ENCODE data around the gene SYCE3.

SYCE3 gene

GRCh38 chr22:50574383-50574755, 11.7 kb upstream of the SYCE3 start:
- DNase-seq: no peak

GRCh38 chr22:50573491-50574382, 11.0 kb upstream of the SYCE3 start:
- no peak for DNase-seq

GRCh38 chr22:50572965-50573364, 10.2 kb upstream of the SYCE3 start:
- no peak for DNase-seq

GRCh38 chr22:50571264-50572175, 8.8 kb upstream of the SYCE3 start:
- DNase-seq: no peak

DNA sequence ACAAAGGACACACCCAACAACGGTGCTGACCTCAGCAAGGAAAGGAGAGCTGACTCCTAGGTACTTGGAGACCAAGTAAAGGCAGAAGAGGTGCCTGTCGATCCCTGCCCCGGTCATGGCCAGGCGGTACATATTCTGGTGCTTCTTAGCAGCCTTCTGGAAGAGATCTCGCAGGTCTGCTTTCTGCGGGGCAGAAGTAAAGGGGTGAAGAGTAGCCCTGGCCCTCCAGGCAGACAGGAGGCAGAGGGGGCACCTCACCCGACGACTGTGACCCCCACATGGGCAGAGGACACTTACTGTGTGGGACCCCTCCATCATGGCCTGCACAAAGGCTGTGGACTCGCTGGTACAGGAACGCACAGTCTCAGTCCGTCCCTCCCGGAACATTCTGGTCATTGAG, 8.1 kb upstream of the SYCE3 start:
- no peak for DNase-seq

DNA sequence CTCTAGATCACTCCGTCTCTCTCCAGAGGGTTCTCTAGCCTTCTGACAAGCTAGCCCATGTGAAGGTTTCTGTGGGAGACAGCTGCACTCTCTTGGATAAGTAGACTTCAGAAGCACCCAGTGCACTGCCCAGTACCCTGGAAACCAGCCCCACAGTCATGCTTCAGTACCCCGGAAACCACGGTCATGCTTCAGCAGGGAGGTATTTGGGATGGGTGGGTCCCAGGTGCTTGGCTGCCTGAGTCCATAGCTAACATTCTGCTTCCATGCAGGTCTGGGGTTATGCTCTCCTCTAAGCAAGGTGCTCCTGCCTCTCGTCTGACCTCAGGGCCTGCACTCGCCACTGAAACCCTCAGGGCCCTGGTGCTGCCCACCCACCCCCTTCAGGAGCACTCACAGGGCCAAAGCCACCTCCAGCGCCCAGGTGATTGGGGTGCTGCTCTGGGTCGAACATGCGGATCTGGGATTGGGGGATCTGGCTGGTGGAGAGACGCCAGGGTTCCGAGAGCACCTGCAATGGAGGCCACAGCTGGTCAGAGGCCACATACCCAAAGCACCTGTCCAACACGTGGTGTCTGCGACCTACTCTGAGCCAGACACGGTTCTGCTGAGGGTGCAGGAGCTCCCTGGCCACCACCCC, 7.3 kb upstream of the SYCE3 start:
- no peak for DNase-seq

- no peak for DNase-seq
Observed at GRCh38 chr22:50569041-50569459, 6.3 kb upstream of the SYCE3 start.

- DNase-seq: no peak
Observed at GRCh38 chr22:50568626-50569025, 5.9 kb upstream of the SYCE3 start.

DNA sequence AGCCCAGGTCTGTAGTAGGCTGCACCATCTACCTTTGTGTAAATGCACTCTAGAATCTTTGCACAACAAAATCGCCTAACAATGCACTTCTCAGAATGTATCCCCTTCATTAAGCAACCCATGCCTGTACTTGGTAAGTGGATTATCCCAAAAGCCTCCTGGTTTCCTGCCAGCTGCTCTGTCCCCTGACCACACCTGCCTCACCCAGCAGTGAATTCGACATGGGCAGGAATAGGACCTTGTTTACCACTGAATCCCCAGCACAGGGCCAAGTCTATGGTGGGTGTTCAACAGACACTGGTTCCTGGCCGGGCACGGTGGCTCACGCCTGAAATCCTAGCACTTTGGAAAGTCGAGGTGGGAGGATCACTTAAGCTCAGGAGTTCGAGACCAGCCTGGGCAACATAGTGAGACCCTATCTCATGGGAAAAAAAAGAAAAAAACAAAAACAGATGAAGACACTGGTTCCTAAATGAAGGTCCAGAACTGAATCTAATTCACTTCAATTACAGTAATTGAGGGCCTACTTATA, 5.1 kb upstream of the SYCE3 start:
- no peak for DNase-seq

GRCh38 chr22:50564289-50564688, 1.6 kb upstream of the SYCE3 start:
- DNase-seq: no peak

DNA sequence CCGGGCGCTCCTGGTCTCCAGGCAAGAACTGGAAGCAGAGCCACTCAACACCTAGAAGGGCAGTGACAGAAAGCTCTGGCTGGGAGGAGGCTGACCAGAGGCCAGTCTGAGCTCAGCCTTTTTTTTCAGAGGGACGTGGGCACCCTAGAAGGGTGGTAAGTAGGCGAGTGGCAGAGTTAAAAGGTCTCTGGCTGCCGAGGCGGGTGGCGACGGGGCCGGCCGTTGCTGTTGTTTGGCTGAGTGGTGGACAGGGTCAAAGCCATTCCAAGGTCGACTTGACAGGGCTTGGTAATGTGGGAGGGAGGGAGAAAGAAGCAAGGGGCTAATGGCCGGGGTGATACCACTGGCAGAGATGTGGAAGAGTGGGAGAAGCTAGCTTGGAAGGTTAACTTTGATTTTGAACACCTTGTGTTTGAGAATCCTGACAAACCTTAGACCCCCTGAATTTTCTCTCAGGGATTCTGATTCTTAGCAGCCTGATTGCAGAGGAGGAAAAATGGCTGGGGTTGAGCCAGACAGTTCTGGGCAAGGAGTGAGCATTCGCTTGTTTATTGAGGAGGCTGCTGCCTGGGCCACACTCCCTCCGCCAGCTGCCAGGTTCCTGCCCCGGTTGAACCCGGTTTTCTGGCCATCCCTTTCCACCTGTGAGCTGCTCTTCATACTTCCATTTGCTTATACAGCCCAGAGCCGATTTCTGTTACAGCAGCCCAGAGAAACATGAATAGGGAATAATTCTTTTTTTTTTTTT, 868 bp upstream of the SYCE3 start:
- no peak for DNase-seq

- DNase-seq: no peak
Observed at GRCh38 chr22:50561401-50562358, 1.0 kb downstream of the SYCE3 start.

- DNase-seq: no peak
Observed at GRCh38 chr22:50560034-50560433, 2.7 kb downstream of the SYCE3 start.

- DNase-seq: no peak
Observed at GRCh38 chr22:50556703-50557102, 6.0 kb downstream of the SYCE3 start.

- no peak for DNase-seq
Observed at GRCh38 chr22:50553310-50553709, 9.4 kb downstream of the SYCE3 start.

DNA sequence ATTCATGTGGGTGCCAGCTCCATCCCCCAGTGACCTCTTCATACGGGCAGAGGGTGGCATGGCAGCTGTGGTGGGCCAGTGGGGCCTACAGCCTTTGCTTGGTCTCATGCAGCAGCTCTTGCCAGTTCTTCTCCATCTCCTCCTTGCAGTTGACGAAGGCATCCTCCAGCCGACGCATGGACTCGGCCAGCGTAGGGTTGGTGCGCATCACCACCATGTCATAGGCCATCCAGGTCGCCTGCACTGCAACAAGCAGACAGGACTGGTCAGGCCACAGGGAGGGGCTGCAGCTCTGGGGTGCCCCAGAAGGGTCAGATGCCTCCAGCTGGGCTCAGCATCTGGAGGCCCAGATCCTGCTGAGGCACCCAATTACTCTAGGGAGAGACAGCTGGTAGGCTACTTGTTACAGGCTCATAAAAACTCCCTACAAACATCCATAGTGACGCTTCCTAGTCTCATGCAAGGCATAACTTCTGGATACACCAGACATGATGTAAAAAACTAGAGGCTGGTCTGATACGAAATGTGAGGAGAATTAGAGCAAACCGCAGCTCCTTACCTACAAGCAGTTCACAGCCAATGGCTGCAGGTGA, 11.5 kb downstream of the SYCE3 start:
- DNase-seq: no peak

DNA sequence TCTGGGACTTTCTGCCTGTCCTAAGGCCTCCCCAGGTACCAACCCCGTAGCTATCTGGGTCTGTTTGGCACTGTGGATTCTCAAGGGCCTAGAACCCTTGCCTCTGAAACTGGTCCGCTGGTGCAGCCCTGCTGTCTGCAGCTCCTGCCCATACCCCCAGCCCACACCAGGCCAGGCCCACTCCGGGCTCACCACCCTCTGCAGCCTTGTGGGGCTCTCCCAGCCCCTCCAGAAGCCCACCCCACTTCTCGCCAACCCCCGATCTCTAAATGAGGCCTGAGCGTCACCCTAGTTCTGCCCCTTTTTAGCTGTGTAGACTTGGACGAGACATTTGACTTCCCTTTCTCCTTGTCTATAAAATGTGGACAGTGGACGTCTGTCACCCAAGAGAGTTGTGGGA, 12.3 kb downstream of the SYCE3 start:
- DNase-seq: no peak

DNA sequence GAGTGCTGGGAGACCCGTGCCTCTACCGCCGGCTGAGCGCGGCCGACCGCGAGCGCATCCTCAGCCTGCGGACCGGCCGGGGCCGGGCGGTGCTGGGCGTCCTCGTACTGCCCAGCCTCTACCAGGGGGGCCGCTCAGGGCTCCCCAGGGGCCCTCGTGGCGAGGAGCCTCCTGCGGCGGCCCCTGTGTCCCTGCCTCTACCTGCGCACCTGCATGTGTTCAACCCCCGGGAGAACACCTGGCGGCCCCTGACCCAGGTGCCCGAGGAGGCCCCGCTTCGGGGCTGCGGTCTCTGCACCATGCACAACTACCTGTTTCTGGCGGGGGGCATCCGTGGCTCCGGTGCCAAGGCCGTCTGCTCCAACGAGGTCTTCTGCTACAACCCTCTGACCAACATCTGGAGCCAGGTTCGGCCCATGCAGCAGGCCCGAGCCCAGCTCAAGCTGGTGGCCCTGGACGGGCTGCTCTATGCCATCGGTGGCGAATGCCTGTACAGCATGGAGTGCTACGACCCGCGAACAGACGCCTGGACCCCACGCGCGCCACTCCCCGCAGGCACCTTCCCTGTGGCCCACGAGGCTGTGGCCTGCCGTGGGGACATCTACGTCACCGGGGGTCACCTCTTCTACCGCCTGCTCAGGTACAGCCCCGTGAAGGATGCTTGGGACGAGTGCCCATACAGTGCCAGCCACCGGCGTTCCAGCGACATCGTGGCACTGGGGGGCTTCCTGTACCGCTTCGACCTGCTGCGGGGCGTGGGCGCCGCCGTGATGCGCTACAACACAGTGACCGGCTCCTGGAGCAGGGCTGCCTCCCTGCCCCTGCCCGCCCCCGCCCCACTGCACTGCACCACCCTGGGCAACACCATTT, 13.6 kb downstream of the SYCE3 start:
- no peak for DNase-seq

GRCh38 chr22:50548040-50548920, 14.4 kb downstream of the SYCE3 start:
- DNase-seq: no peak

Data from KG1 (cell line).